CD4-positive, alpha-beta T cell (primary cell): ENCODE measurements around the gene PAX6. TPM values are rescaled to one million over a fixed set of nuclear protein-coding genes. Genes with fewer than 3 reads are reported as not detected.

Experiments
- ATAC-seq: fragments of 200-7000 bp; cut with Tn5 transposase; one replicate; pipeline ENCODE4 v1.10.0; 2022; ENCODE audit warnings: mild to moderate bottlenecking; ENCODE audit not compliant: poor library complexity
- CTCF ChIA-PET: fragments of 350-600 bp; sonication (Branson Sonifier 250); formaldehyde crosslinking; loops from one replicate; lab custom pipeline; 2021; ENCODE audit warnings: antibody characterized with exemption, inconsistent platforms; lab: Charles Lee
- POLR2A ChIA-PET: fragments of 350-600 bp; sonication (Branson Sonifier 250); formaldehyde crosslinking; loops from one replicate; lab custom pipeline; 2021; ENCODE audit warnings: antibody characterized with exemption, inconsistent platforms; lab: Charles Lee
- DNase-seq, 14 experiments: peaks; one replicate each; pipeline ENCODE4 v3.0.0-alpha.2; 2013 to 2020; ENCODE audit warnings: mixed read lengths in 2 of 14
- H3K27ac ChIP-seq, 2 donors: one replicate each; pipeline versions ENCODE4 v1.5.1 to v1.7.0; 2013; ENCODE audit warnings: low read length in 2 of 2, low read depth in 1 of 2, mild to moderate bottlenecking in 1 of 2
- H3K27me3 ChIP-seq, 2 experiments: 1 replicate in 1 of 2; 2 replicates in 1 of 2; pipeline versions ENCODE4 v1.6.1 to v1.7.0; 2013; ENCODE audit warnings: low read length in 2 of 2, control low read depth in 1 of 2, mild to moderate bottlenecking in 1 of 2, moderate library complexity in 1 of 2; ENCODE audit not compliant: insufficient read depth in 2 of 2, control insufficient read depth in 1 of 2
- H3K36me3 ChIP-seq: one replicate; pipeline ENCODE4 v1.6.1; 2013; ENCODE audit warnings: low read length, control low read depth; ENCODE audit not compliant: insufficient read depth
- H3K4me1 ChIP-seq: one replicate; pipeline ENCODE4 v1.6.1; 2013; ENCODE audit warnings: low read length, control low read depth; ENCODE audit not compliant: insufficient read depth
- H3K4me3 ChIP-seq: one replicate; pipeline ENCODE4 v1.5.1; 2013; ENCODE audit warnings: mild to moderate bottlenecking, low read length, moderate library complexity
- H3K9me3 ChIP-seq, 2 experiments: 1 replicate in 1 of 2; 2 replicates in 1 of 2; pipeline versions ENCODE4 v1.6.1 to v1.7.0; 2013; ENCODE audit warnings: low read length in 2 of 2, mild to moderate bottlenecking in 2 of 2, control low read depth in 1 of 2, moderate library complexity in 1 of 2; ENCODE audit not compliant: control insufficient read depth in 1 of 2, insufficient read depth in 1 of 2
- H3K27ac Mint-ChIP-seq: one replicate; pipeline ENCODE4 v1.8.0; 2020; ENCODE audit warnings: mixed read lengths
- H3K27me3 Mint-ChIP-seq: one replicate; pipeline ENCODE4 v1.8.0; 2021; ENCODE audit warnings: mixed read lengths
- H3K36me3 Mint-ChIP-seq: one replicate; pipeline ENCODE4 v1.8.0; 2021; ENCODE audit warnings: low read depth, mixed read lengths
- H3K4me1 Mint-ChIP-seq: one replicate; pipeline ENCODE4 v1.8.0; 2021; ENCODE audit warnings: low read depth, mixed read lengths
- H3K4me3 Mint-ChIP-seq: one replicate; pipeline ENCODE4 v1.8.0; 2020; ENCODE audit warnings: mild to moderate bottlenecking, mixed read lengths
- H3K9me3 Mint-ChIP-seq: one replicate; pipeline ENCODE4 v1.8.0; 2020; ENCODE audit warnings: mixed read lengths
- intact Hi-C, 2 experiments: fragments of 100-400 bp; cut with DNase I in 1 of 2; cut with micrococcal nuclease in 1 of 2; formaldehyde crosslinking; loops; one replicate each; pipeline versions ENCODE4 v1.15.1 to v1.9.0; 2023 to 2025; cut with DNase I, micrococcal nuclease
- total RNA-seq, 174 experiments: library from RNA in 2 of 174; stranded (reverse) in 2 of 174; gene quantifications; one replicate each; pipeline ENCODE4 v1.2.3 and lab custom pipeline; 2021 to 2026
- TF ChIP-seq, protein P1 (sequence below): fragments of 200-600 bp; IDR thresholded peaks from one replicate; pipeline ENCODE4 v1.8.0; 2022; ENCODE audit warnings: antibody characterized with exemption, mild to moderate bottlenecking

Gene PAX6
- total RNA-seq, 2 experiments from 2014 or later = not detected

DNA sequence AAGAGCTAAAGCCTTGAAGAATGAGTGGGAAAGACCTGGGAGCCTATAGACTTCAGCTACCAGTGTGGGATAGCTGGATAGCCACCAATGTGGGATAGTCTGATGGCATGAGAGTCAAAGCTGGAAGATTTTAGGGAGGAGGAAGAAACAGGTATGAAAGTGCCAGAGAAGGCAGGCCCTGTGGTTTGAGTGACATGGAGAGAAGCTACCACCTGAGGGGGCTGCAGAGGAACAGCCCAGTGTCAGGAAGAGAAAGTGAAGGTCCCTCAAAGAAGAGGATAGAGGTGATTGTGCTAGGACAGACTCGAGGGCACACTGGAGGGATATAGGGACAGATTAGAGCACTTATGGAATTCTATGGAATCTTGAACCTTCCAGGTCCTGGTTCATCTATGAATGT is 23.1 kb upstream of the PAX6 start:
- H3K4me3 Mint-ChIP-seq = no peak overlapping the region
- no peaks in the 10 kb centered on the region for H3K4me1 Mint-ChIP-seq
- TF ChIP-seq, protein P1, sequence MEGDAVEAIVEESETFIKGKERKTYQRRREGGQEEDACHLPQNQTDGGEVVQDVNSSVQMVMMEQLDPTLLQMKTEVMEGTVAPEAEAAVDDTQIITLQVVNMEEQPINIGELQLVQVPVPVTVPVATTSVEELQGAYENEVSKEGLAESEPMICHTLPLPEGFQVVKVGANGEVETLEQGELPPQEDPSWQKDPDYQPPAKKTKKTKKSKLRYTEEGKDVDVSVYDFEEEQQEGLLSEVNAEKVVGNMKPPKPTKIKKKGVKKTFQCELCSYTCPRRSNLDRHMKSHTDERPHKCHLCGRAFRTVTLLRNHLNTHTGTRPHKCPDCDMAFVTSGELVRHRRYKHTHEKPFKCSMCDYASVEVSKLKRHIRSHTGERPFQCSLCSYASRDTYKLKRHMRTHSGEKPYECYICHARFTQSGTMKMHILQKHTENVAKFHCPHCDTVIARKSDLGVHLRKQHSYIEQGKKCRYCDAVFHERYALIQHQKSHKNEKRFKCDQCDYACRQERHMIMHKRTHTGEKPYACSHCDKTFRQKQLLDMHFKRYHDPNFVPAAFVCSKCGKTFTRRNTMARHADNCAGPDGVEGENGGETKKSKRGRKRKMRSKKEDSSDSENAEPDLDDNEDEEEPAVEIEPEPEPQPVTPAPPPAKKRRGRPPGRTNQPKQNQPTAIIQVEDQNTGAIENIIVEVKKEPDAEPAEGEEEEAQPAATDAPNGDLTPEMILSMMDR = no peak
- H3K27ac Mint-ChIP-seq = no peak overlapping the region
- POLR2A ChIA-PET = no interaction called here
- CTCF ChIA-PET = no interaction called here
- ATAC-seq (no peak), DNase-seq (no peak)
- no peak overlapping the region for H3K4me3 ChIP-seq
- no peaks in the 10 kb centered on the region for H3K4me1 ChIP-seq
- H3K27me3 ChIP-seq = peaks cover 17 to 45% of the 10 kb centered on the region in 2 experiments
- intact Hi-C loops = no loop called here
- H3K36me3 Mint-ChIP-seq = no peaks in the 10 kb centered on the region
- H3K9me3 ChIP-seq = no peaks in the 10 kb centered on the region
- H3K27ac ChIP-seq = no peak overlapping the region
- H3K9me3 Mint-ChIP-seq = no peaks in the 10 kb centered on the region
- peaks cover 37% of the 10 kb centered on the region for H3K27me3 Mint-ChIP-seq
- no peaks in the 10 kb centered on the region for H3K36me3 ChIP-seq

DNA sequence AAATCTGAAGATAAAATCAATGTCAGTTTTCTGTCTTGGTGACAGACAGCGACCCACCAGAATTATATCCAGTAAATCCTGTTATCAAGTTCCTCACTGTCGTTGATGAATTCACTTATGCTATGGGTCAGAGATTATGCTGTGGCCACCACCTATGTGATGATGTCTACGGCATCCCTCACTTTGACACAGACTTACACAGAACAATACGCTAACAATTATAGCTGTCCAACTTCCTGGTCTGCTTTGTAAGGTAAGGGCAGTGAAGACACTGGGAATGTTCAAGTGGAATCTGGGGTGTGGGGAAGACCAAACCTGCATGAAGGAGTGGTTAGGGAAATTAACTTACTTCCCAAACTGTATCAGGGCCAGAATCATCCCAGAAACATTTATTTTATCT is 19.3 kb upstream of the PAX6 start:
- peaks cover 6% of the 10 kb centered on the region for H3K4me1 ChIP-seq
- H3K4me3 ChIP-seq = no peak overlapping the region
- intact Hi-C loops = no loop called here
- H3K27me3 ChIP-seq = peaks cover 40 to 72% of the 10 kb centered on the region in 2 experiments
- Mint-ChIP-seq H3K27me3 (peaks cover 55% of the 10 kb centered on the region), H3K4me3 (no peak overlapping the region), H3K36me3 (no peaks in the 10 kb centered on the region), H3K4me1 (peaks cover 13% of the 10 kb centered on the region), H3K27ac (no peak overlapping the region), H3K9me3 (no peaks in the 10 kb centered on the region)
- DNase-seq (no peak), ATAC-seq (no peak)
- TF ChIP-seq, protein P1 = no peak
- no peak overlapping the region for H3K27ac ChIP-seq
- ChIA-PET CTCF (no interaction called here), POLR2A (no interaction called here)
- H3K9me3 ChIP-seq = peaks cover 0 to 18% of the 10 kb centered on the region in 2 experiments
- no peaks in the 10 kb centered on the region for H3K36me3 ChIP-seq

DNA sequence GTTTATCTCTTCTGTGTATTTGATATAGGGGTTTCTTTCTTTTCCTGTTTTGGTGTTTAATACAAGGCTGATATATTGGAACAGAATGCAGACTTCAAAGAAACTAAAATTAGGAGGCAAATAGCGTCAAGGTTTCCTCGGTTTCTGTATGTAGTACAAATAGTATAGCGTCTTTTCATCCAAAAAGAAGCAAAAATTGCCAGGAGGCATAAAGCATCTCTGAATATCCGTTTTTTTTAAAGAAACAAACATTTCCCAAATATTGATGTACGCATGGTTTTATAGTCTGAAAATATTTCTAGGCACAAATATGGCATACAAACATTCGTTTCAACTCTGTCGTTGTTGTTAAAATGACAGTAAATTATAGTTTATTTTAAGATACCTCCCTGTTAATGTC is 17.1 kb upstream of the PAX6 start:
- Histone ChIP-seq H3K27me3 (peaks cover 62 to 84% of the 10 kb centered on the region in 2 experiments), H3K27ac (no peak overlapping the region), H3K9me3 (peaks cover 5 to 38% of the 10 kb centered on the region in 2 experiments), H3K4me3 (no peak overlapping the region), H3K4me1 (peaks cover 6% of the 10 kb centered on the region), H3K36me3 (no peaks in the 10 kb centered on the region)
- Mint-ChIP-seq H3K4me3 (no peak overlapping the region), H3K36me3 (no peaks in the 10 kb centered on the region), H3K4me1 (peaks cover 24% of the 10 kb centered on the region), H3K9me3 (no peaks in the 10 kb centered on the region), H3K27ac (no peak overlapping the region), H3K27me3 (peaks cover 76% of the 10 kb centered on the region)
- no peak for DNase-seq
- ChIA-PET POLR2A (no interaction called here), CTCF (no interaction called here)
- TF ChIP-seq, protein P1 = no peak
- intact Hi-C loops = no loop called here
- ATAC-seq = no peak
